Right forelimb (tissue), 1 donor: ENCODE data around the gene TNS1.

Source experiments
- DNase-seq: peaks from one replicate; pipeline ENCODE4 v3.0.0-alpha.2; 2018

TNS1 gene

DNA sequence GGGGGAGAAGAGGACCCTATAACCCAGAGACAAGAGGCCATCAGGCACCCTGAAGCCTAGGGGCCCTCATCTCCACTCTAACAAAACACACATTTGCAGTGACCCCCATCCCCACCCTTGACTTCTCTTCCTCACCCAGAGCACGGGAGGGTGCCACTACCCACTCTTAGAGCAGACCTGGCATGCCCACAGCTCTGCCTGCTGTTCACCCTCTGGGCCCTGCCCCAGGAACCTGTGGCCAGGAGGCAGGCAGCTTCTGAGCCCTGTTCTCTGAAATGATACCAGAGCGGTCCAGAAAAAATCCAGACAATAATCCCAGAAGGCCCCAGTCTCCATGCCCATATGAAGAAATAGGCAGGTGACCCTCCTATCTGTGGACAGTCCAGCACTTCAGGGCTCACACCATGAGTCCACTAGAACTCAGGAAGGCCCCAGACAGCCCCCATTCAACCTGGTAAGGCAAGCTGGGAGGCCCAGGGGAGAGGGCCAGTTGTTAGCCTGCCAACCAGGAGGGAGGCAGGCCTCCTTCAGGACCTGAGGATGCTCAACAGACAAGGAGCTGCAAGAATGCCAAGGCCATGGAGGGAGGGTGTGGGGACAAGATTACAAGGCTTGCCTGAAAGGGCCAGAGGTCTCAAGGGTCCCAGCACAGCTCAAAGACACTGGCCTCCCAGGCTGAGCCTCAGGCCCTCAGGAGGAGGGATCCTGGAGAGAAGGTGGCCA is 75.0 kb downstream of the TNS1 start:
- no peak for DNase-seq

DNA sequence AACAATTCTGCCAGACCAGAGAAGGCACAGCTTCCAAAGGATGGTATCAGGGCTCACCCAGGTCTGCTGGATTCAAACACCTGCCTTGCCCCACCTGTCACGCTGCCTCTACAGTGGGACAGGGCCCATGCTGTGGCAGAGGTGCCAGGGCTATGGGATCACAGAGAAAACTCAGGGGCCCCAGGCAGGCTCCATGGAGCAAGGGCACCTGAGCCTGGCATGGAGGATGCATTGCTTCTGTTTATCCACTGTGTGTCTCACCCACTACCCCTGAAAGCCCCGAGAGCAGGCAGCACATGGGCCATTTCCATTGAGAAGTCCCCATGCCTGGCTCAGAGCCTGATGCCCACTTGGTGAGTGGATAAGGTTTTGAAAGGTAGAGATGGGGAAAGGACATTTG is 76.0 kb downstream of the TNS1 start:
- DNase-seq = no peak

DNA sequence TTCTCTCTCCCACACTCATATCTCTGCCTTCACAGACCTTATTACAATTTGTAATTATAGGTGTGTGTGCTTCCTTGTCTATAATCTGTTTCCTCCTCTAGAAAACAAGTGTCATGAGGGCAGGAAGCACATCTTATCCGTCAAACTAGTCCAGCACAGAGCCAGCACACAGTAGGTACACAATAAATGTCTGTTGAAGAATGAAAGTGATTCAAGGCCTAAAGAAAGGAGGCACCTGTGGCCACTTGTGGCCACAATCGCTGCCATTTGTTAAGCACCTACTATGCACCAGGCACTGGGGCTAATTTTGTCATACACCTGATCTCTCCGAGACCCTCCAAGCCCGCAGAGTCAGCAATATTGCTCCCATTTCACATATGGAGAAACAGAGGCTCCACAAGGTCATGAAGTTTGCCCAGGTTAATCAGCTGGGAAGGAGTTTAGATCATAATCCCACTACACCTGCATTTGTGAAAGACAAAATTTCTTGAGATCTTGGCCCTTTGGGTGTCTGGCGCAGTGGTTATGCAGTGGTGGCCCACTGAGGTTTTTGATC is 78.4 kb downstream of the TNS1 start:
- no peak for DNase-seq

DNA sequence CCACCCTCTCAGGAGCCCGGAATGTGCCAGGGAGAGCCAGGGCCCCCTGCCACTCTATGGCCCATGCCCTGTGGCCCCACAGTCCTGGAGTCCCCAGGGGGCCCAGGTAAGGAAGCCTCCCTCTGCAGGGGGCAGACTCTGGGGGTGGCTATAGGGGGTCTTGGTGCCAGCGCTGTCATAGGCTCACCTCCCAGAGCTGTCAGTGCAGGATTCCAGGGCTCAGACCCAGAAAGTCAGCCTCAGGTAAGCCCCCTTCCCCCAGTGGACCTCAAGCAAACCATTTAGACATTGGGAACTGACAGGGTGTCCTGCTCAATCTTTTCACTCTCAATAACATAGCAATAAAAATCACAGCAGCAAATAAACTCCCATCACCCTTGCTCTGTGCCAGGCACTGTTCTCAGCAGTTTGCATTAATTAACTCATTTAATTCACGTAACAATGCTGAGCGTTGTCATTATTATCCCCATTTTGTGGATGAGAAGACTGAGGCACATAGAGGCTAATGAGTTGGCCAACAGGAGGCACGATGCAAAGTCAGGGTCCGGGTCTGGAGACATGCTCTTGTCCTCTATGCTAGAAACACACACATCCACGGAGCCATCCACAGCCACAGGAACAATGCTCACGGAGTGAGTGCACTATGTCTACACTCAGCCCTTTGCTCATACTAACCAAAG is 79.6 kb downstream of the TNS1 start:
- DNase-seq = no peak

DNA sequence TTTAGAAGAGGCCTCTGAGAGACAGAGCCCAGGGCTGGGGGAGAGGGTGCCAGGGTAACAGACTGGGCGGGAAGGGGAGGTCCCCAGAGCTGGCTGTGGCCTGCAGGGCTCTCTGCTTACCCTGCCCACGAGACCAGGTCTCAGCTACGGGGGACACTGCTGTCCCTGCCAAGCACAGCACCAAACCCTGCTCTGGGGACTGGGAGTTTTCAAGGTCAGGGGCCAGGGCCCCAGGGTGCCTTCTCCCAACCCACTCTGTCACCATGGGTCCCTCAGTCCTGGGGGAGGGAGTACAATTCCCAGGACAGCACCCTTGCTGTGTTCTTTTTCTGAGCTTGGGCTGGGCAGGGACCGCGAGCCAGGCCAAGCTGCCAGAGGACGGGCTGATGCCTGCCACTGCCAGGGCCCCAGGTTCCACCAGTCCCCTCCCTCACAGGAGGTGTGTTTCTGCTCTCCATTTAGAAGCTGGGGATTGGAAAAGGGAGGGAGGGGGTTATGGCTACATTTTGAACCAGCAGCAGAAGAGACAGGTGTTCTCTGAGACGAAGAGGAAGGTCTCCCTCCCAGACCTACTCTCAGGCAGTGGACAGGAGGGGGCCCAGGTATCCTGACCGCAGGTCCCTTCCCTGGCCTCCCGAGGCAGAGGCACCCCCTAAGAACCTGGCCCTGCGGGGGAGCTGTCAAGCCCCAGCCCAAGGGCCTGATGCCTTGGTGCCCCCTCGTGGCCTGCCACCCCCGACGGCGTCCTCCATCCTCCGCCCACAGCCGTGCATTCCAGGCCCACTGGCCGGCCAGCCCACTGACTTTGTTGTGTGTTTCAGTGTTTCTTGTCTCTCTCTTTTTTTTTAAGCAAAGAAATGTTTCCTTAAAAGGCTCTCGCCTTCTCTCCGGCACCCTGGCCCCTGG is 80.4 kb downstream of the TNS1 start:
- DNase-seq = no peak

DNA sequence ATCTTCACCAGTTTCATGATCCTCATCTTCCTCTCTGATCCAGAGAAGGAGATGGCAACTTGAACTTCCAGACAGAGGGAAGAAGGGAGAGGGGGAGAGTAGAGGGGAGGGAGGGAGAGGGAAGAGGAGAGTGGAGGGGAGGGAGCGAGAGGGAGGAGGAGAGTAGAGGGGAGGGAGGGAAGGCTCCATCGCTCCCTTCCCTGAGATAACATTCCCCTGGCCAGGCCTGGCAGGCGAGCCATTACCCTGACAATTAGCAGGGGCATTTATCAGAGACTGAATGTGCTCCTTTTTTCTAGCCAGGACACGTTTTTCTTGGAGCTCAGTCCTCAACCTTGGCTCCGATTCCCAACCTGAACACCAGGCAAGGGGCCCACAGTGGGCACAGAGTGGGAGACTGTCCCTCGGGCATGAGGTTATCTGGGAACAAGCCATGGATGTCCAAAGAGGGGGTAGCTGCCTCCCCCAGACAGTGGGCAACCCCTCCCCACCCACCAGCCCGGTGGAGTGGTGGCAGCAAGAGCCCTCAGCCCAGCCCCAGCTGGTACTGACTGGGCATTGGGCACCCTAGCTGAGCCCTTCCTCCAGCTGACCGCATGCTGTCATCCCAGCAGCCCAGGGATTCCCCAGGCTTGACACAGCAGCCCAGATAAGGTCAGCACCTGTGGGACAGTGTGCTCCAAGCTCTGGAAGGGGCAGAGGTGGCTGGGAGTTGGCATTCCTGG is 81.8 kb downstream of the TNS1 start:
- no peak for DNase-seq

DNA sequence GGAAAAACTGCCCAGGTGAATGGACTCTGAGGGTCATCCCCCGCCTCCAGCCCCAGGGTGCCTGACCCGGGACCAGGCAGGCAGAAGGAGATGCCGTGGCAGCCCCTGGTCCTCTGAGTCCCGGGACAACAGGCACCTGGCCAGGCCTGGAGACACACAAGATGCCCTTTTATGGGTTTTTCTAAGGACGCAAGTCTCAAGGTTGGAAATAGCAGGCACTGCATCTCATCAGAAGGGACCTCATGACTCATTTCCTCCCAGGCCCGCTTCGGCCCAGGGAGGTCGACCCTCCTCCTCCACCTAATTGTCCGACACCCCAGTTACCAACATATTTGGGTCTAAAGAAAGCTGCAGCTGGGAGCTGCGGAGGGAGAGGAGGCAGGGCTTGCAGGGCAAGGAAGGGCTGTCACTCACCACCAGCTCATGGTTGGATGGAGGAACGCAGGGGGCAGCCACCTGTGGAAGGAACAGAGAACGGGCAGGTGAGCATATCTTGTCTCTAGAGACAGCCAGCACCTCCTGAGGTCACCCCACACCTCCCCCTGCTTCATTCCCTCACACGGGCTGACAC is 82.9 kb downstream of the TNS1 start:
- DNase-seq = no peak

DNA sequence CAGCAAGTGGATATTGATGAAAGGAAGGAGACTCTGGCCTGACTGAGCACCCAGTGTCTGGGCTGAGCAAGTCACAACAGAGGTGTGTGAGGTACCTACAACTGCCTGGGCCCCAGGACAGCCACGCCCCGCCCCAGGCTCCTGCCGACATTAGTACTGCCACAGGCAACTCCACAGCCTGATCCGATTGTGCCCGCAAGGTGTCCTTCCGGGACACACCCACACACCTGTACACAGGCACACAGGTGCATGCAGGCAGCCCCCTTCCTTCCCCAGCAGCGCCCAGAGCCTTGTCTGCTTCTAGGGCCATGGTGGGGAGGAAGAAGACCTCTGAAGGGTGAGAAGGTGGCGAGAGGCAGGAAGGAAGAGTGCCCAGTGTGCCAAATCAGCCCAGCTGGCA is 83.6 kb downstream of the TNS1 start:
- DNase-seq = no peak

DNA sequence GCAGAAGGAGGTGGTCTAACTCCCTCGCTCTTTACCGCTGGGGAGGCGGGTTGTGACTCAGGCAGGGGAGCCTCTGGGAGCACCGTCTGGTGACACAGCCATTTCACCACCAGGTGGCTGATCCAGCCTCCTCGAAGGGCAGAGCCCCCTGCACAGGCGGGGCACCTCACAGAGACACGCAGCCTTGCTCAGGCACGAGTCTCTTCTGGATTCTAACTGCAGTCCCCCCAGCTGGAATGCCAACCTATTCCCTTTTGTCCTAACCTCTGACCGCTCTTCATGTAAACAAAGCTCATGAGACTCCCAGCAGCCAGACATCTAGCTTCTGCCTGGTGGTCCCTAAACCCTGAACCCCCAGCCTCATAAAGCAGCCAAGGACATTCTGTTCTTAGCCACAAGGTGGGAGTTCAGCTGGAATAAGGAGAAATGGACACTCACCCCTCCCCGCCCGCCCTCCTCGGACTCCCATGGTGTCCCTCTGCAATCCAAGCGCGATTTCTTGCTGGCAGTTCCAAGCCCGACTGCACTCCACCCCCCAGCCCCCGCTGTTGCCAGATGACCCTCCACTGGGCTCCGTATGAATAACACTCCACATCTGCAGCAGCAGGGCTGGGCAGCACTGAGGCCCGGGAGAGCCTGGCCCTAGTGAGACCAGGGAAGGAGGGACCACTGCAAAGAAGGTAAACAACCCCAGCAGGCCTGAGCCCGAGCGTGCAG is 84.3 kb downstream of the TNS1 start:
- no peak for DNase-seq

DNA sequence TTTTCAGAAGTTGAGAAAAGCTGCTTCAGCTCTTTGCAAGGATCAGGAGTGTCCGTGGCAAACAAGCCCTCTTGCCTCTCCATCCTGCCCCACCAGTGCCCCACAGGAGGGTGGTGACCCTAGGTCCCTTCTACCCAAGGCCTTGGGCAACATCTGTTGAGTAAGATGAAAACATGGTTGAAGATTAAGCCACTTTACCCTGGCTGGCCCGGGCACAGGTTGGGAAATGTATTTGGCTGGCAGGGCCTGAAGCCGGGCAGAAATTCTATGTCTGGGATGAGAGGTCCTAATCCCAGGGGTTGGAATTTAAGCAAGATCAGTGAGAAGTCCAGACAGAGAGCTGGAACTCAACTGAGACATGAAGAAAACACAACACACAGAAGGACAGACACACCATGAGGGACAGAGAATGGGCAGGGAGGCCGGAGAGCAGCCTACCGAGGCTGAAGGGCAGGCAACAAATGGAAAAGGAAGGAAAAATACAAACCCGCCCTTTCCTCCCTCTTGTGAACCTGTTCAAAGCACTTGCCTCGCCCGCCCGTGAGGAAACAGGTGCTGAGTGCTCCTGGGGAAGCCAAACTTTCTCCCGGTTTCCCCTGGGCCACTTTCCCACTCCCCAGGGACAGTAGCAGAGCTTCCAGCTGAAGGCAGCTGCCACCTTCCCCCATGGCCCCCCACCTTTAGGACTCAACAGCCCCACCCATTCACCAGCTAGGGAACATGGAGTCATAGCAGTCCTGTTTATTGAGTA is 86.1 kb downstream of the TNS1 start:
- DNase-seq = no peak

DNA sequence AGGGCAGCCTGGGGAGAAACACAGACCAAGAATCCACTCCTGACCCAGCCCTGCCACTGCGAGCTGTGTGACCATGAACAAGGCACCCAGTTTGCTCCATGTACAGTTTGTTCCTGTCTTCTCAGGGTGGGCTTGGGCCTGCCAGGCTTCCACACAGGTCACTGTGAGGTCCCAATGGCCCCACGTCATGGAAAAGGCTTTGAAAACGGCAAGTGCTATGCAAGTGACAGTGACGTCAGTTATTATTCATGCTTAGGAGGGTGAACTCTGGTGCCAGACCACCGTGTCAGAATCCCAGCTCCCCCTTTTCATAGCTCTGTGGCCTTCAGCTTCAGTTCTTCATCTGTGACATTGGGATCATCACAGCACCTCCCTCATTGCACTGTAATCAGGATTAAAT is 87.1 kb downstream of the TNS1 start:
- no peak for DNase-seq

DNA sequence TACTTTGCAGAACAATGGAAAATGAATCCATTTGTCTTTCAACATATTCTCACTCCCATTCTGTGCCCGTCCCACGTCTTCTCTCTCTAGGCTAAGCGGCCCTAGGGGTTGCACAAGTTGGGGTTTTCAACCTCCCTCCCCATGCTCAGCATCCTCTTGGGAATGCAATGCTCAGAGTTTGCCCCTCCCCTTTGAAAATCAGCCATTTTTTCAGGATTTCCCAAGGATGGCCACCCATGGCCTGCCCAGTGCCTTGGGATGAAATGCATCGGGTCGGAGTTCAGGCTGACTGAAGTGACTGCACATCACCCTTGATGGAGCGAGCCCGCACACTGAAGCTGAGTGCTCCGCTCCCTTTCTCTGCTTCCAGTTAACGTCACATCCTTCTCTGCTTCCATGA is 87.9 kb downstream of the TNS1 start:
- no peak for DNase-seq

DNA sequence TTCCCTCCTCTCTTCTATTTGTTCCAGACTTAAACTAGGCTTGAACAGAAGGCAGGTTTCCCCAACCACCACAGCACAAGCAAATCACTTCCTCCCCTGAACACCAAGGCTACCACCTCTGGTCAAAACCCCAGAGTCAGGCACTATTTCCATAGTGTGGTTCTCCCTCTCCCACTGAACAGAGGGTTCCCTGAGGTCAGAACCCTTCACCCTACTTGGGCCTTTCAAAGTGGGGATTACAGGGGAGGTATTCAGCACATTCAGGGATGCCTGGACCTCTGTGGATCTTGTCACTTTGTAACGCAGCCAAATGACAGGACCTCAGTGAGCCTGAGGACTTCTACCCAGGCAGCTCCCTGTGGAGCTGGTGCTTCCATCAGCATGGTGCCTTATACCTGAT is 88.7 kb downstream of the TNS1 start:
- DNase-seq = no peak

DNA sequence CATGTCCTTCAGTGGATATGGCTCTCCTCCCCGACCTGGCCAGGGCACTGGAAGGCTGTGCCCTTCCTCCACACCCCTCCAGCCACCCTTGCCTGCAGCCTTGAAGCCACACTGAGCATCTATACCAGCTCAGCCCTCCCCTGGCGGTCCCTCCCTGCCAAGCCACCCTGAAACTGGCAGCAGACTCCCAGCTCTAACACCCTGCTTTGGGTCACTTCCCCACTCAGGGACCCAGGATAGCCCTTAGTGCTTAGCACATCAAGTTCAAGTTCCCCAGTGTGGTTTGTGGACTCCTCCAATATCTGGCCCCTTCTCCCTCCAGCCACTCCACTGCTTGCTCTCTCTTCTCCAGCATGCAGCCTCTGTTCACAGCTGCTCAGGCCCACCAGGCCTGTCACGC is 89.4 kb downstream of the TNS1 start:
- DNase-seq = no peak

DNA sequence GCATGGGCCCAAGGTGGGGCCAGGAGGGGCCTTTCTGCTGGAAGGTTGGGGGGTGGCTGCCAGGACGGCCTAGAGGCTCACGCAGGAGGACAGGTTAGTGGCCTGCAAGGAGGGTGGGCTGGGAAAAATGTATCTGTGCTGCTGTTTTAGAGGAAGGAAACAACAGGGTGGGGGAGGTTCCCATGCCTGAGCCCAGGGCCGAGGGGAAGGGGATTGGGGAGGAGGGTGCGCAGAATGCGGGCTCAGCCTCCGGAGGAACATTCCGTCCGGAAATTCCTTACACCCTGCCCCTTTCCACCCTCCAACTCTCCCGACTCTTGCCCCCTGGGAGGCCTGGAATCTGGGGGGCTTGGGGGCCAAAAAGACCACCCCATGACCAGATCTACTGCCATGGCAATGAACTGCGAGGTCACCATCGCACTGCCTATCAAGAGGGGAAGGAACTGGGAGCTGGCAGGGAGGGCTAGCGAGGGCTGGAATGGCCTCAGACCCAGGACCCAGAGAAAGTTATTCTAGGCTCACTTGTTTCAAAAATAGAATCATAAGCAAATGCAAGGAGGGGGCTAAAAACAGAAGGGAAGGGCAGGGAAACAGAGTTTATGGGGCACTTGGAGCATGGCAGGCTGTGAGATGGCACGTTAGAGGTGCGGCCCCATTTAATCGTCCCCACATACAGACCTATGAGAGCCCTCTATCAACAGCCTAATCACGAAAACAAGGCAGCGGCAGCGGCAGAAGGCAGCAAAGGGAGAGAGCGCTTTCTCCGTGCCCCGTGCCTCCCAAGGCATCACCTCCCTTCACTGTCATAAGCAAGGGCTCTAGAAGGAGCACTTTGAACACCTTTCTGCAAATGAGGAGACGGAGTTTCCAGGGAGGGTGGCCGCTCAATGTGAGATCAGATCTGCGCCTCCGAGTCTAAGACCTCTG is 90.4 kb downstream of the TNS1 start:
- no peak for DNase-seq

DNA sequence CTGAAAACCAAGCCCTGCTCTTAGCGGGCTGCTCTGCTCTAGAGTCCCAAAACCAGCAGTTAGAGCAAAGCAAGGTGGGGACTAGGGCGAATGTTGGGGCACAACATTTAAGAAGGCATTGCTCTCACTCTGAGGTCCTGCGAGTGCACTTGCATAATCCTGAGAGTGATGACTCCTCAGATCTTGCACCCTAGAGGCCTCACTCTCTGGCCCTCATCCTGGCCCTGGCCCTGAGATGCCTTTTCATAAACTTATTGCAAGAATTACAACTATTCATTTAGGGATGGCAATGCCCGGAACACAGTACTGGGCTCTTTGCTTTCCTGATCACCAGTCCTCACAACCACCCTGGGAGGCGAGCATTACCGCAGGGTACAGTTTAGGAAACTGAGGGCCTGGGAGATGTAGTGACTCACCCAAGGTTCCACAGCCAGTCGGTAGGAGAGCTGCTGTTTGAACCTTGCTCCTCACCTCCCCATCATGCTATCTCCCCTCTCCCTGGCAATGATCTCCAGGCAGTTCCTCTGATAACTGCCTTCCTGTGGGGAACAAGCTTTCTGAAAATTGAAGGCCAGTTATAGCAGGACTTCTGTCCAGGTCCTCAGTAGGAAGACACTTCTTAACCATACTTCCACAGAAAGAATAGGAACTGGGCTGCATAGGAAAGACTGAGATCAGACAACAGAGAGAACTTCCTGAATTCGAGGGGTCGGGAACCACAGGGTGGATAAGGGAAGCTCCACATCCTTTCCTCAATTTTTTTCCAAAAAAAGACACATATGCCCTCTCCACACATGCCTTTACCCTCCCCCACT is 91.3 kb downstream of the TNS1 start:
- DNase-seq = no peak

DNA sequence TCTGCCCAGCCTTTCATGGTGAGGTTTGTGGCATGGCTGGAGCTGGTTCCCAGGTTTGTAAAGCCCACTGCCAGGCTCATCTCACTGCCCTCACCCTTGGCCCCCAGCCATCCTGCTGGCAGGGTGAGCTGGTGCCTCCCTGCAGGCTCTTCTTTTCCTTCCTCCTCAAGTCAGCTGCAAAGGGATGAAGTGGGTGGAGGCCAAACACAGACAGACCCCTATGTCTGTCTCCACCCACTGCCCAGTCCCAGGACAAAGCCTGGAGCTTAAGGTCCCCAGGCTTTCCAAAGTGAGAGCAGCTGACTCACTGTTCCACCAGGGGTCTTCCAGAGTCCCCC is 92.0 kb downstream of the TNS1 start:
- DNase-seq = no peak

DNA sequence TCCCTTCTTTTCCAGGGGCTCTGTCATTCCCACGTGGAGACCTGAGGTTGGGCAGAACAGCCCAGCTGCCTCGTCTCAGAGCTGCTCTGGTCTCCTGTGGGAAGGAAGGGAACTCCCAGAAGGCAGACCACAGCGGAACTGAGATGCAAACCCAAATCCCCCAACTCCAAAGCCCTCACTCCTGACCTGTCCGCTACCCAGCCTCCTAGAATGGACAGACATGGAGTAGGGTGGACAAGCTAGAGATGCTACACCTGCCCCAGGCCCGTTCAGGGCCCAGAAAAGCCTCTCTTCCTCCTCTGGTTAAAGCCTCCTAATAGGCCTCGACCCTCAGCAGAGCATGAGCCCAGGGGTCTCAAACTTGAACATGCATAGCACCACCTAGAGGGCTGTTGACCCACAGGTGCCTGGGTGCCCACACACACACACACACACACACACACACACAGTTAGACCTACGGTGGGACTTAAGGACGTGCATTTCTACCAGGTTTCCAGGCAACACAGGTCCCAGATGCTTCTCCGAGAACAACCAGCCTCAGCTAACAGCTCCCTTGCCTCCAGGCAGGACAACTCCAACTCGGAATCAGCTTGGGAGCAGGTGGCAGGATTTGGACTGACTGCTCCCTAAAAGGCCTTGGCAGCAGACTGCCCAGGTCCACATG is 93.5 kb downstream of the TNS1 start:
- no peak for DNase-seq
